GM12878 (cell line): ENCODE data around the gene BCAS3. TPM values are rescaled to one million over a fixed set of nuclear protein-coding genes. Genes with fewer than 3 reads are reported as not detected.

Experiments used
- ATAC-seq: fragments of 200-7000 bp; cut with Tn5 transposase; 3 replicates; pipeline ENCODE4 v1.9.1; 2020; ENCODE audit warnings: mild to moderate bottlenecking, moderate library complexity
- BruUV-seq: library from RNA; stranded (reverse); fragments of 400-500 nt; replicated peaks from 2 replicates; lab custom pipeline; 2021; lab: Mats Ljungman, UMichigan
- CTCF ChIA-PET: fragments of 300-600 bp; sonication (Branson Sonifier 250); formaldehyde crosslinking; extraction: SDS; loops from one replicate; lab custom pipeline; 2021; ENCODE audit warnings: inconsistent platforms; lab: Yijun Ruan, JAX
- POLR2A ChIA-PET: fragments of 350-600 bp; formaldehyde crosslinking; extraction: SDS; loops from one replicate; lab custom pipeline; 2021; ENCODE audit warnings: inconsistent platforms; lab: Charles Lee
- RAD21 ChIA-PET: fragments of 300-600 bp; sonication (Branson Sonifier 250); formaldehyde crosslinking; loops from one replicate; lab custom pipeline; 2023; ENCODE audit warnings: antibody characterized with exemption; ENCODE audit not compliant: unreplicated experiment; lab: Charles Lee
- SMC1A ChIA-PET: fragments of 300-600 bp; sonication (Branson Sonifier 250); formaldehyde crosslinking; loops from one replicate; lab custom pipeline; 2023; ENCODE audit not compliant: unreplicated experiment, uncharacterized antibody; lab: Charles Lee
- DNase-seq: peaks from one replicate; pipeline ENCODE4 v3.0.0-alpha.2; 2011; ENCODE audit warnings: low read depth, low spot score
- FAIRE-seq: peaks from 3 replicates; lab custom pipeline; 2011; peaks lifted over from hg19 to GRCh38; lab: Jason Lieb, UNC
- H2AFZ ChIP-seq: 2 replicates; pipeline ENCODE4 v1.6.0; 2011; ENCODE audit warnings: low read depth, low read length, control low read depth; ENCODE audit not compliant: control insufficient read depth
- H3K27ac ChIP-seq: 2 replicates; pipeline ENCODE4 v1.5.1; 2011; ENCODE audit warnings: control low read depth; ENCODE audit not compliant: control insufficient read depth, insufficient read depth
- H3K27me3 ChIP-seq, 2 experiments: replicated peaks in 1 of 2; 2 replicates each; pipeline versions ENCODE4 v1.6.0 to v1.6.1; 2011; ENCODE audit warnings: low read length in 1 of 2; ENCODE audit not compliant: control insufficient read depth in 2 of 2, insufficient read depth in 2 of 2
- H3K36me3 ChIP-seq, 2 experiments: 2 replicates each; pipeline ENCODE4 v1.5.1; 2011; ENCODE audit warnings: low read length in 1 of 2; ENCODE audit not compliant: control insufficient read depth in 2 of 2, insufficient read depth in 2 of 2
- H3K4me1 ChIP-seq: 2 replicates; pipeline ENCODE4 v1.6.1; 2011; ENCODE audit warnings: mild to moderate bottlenecking, low read length, moderate library complexity, mixed read lengths; ENCODE audit not compliant: control insufficient read depth, insufficient read depth
- H3K4me2 ChIP-seq: 2 replicates; pipeline ENCODE4 v1.6.0; 2011; ENCODE audit warnings: control low read depth; ENCODE audit not compliant: control insufficient read depth, insufficient read depth
- H3K4me3 ChIP-seq: fragments of 200-600 bp; sonication (generic); 2 replicates; pipeline ENCODE4 v1.5.1; 2016
- H3K79me2 ChIP-seq: 2 replicates; pipeline ENCODE4 v1.6.0; 2011; ENCODE audit warnings: low read length; ENCODE audit not compliant: control insufficient read depth, insufficient read depth
- H3K9ac ChIP-seq: 2 replicates; pipeline ENCODE4 v1.8.0; 2011; ENCODE audit warnings: low read length, control low read depth, mixed read lengths; ENCODE audit not compliant: control insufficient read depth, insufficient read depth
- H3K9me3 ChIP-seq: replicated peaks from 3 replicates; pipeline ENCODE4 v1.5.1; 2011; ENCODE audit warnings: mild to moderate bottlenecking, low read length; ENCODE audit not compliant: control insufficient read depth, insufficient read depth
- H4K20me1 ChIP-seq: 2 replicates; pipeline ENCODE4 v1.6.0; 2011; ENCODE audit not compliant: control insufficient read depth, insufficient read depth
- EGR1 ChIP-seq, 2 experiments: IDR thresholded peaks; 1 replicate in 1 of 2; 2 replicates in 1 of 2; pipeline ENCODE4 v1.6.1; 2011 to 2012; ENCODE audit warnings: low read depth in 2 of 2, low read length in 2 of 2, borderline replicate concordance in 1 of 2, mild to moderate bottlenecking in 1 of 2, moderate library complexity in 1 of 2
- ETV6 ChIP-seq, 2 experiments: fragments of 450-650 bp in 1 of 2; IDR thresholded peaks in 1 of 2; conservative IDR thresholded peaks in 1 of 2; 2 replicates each; pipeline ENCODE4 v1.6.1; 2014; ENCODE audit warnings: antibody characterized with exemption in 1 of 2, borderline replicate concordance in 1 of 2, low read depth in 1 of 2, mild to moderate bottlenecking in 1 of 2, moderate library complexity in 1 of 2
- MEF2A ChIP-seq: IDR thresholded peaks from 2 replicates; pipeline ENCODE4 v1.6.1; 2011; ENCODE audit warnings: low read depth, mild to moderate bottlenecking, low read length, moderate library complexity; ENCODE audit not compliant: insufficient read depth
- NFXL1 ChIP-seq: fragments of 450-650 bp; IDR thresholded peaks from 2 replicates; pipeline ENCODE4 v1.6.1; 2017; ENCODE audit warnings: antibody characterized with exemption, mild to moderate bottlenecking, borderline replicate concordance
- WGBS: methylation state at CpG from one replicate; pipeline ENCODE4 v1.1.6; 2016; ENCODE audit warnings: low lambda C conversion rate; ENCODE audit not compliant: insufficient replicate concordance, insufficient coverage; ENCODE audit errors: missing lambda C conversion rate; 5-methylcytosine and 5-hydroxymethylcytosine counted together
- in situ Hi-C: fragments of 300-500 bp; cut with MboI; formaldehyde crosslinking; loops from 9 replicates; pipeline ENCODE4 v1.14.3; 2018; ENCODE audit warnings: mixed read lengths
- intact Hi-C: fragments of 100-400 bp; cut with micrococcal nuclease; formaldehyde crosslinking; loops from one replicate; pipeline ENCODE4 v1.14.2; 2022; ENCODE audit not compliant: unreplicated experiment
- polyA plus RNA-seq, 11 experiments: library from polyadenylated mRNA; depleted of rRNA in 4 of 11; unstranded in 6 of 11; stranded (reverse) in 5 of 11; fragments of >200 nt; fragmentation: Nextera tagmentation in 4 of 11; fragmentation: Illumina TruSeq in 1 of 11; extraction: Ambion mirVana in 4 of 11; extraction: Trizol in 1 of 11; gene quantifications; 1 replicate in 1 of 11; 2 replicates in 10 of 11; pipeline versions ENCODE4 v1.2.1 to v1.2.3, GENCODE V29; 2011 to 2016; ENCODE audit warnings: inconsistent platforms in 2 of 11, missing spikeins in 2 of 11, low read depth in 1 of 11
- total RNA-seq, 4 experiments: library from RNA; depleted of rRNA in 3 of 4; stranded (reverse); fragments of >200 nt in 3 of 4; fragmentation: Illumina TruSeq in 1 of 4; extraction: Trizol in 1 of 4; gene quantifications; 2 replicates each; pipeline versions ENCODE4 v1.2.1 to v1.2.3, GENCODE V29; 2013 to 2021

Gene BCAS3
- total and polyA plus RNA-seq, 10 of the 15 experiments (the other 5 are each of a cell fraction or from before 2014, with no cell fraction given) = 2.1 to 11.0 (median 6.6) TPM

GRCh38 chr17:60749050-60749449 lies 71.4 kb downstream of the BCAS3 start:
- ChIA-PET RAD21 (no interaction called here), CTCF (interaction anchor here (4.1 kb wide), 1 partner anchor 28 kb away, joined by 14 read pairs; no protein-coding TSS in a partner anchor), SMC1A (no interaction called here), POLR2A (no interaction called here)
- TF ChIP-seq NFXL1 (peak; percentile 65; the same call in 1 of the 2 replicates), MEF2A (no peak), ETV6 (conservative IDR thresholded peaks at IDR 0.05 in 1 of 2, IDR thresholded peaks at IDR 0.05 in 1 of 2; ENCODE audit: borderline replicate concordance in 1 of 2, low read depth in 1 of 2) (peak in 1 of 2 experiments; percentile 44; a peak in 2 of 4 replicates)
- no peak overlapping the region for H2AFZ ChIP-seq
- H3K4me3 ChIP-seq = no peak overlapping the region
- no peak overlapping the region for H3K4me2 ChIP-seq
- 60% methylated on average over 4 of the region's 4 CpGs for WGBS
- H3K79me2 ChIP-seq = no peaks in the 10 kb centered on the region
- no peaks in the 10 kb centered on the region for H3K27me3 ChIP-seq
- intact Hi-C loops (no loop called here), in situ Hi-C loops (no loop called here)
- H3K9ac ChIP-seq = no peak overlapping the region
- no peaks in the 10 kb centered on the region for H3K9me3 ChIP-seq
- H3K4me1 ChIP-seq = no peaks in the 10 kb centered on the region
- no peaks in the 10 kb centered on the region for H3K36me3 ChIP-seq
- DNase-seq (no peak), ATAC-seq (no peak), FAIRE-seq (no peak)
- H3K27ac ChIP-seq = no peak overlapping the region
- no peaks in the 10 kb centered on the region for H4K20me1 ChIP-seq
- BruUV-seq = no TSS peak

GRCh38 chr17:60749708-60750107 lies 72.1 kb downstream of the BCAS3 start:
- intact Hi-C loops = no loop called here
- no peak for FAIRE-seq

More at GRCh38 chr17:60749708-60750107, 72.1 kb downstream of the BCAS3 start:
- no TSS peak for BruUV-seq
- ChIA-PET POLR2A (no interaction called here), SMC1A (no interaction called here), CTCF (no interaction called here), RAD21 (no interaction called here)
- 64% methylated on average over 5 of the region's 5 CpGs for WGBS
- H3K79me2 ChIP-seq = no peaks in the 10 kb centered on the region
- no peak overlapping the region for H3K9ac ChIP-seq
- in situ Hi-C loops = no loop called here
- H3K36me3 ChIP-seq = no peaks in the 10 kb centered on the region
- no peaks in the 10 kb centered on the region for H3K9me3 ChIP-seq
- no peaks in the 10 kb centered on the region for H3K4me1 ChIP-seq
- no peak for ATAC-seq
- no peaks in the 10 kb centered on the region for H4K20me1 ChIP-seq
- H3K27me3 ChIP-seq = no peaks in the 10 kb centered on the region
- no peak for DNase-seq
- no peak overlapping the region for H3K27ac ChIP-seq
- TF ChIP-seq EGR1 (IDR thresholded peaks at IDR 0.05; ENCODE audit: borderline replicate concordance in 1 of 2, low read depth in 2 of 2, low read length in 2 of 2) (no peak), NFXL1 (peak; percentile 36; the same call in 1 of the 2 replicates)
- no peak overlapping the region for H3K4me2 ChIP-seq
- H3K4me3 ChIP-seq = no peak overlapping the region
- no peak overlapping the region for H2AFZ ChIP-seq
